ENCODE results near the gene DNAH8.

The DNAH8 gene

GRCh38 chr6:38755874-38756273, 40.8 kb downstream of the DNAH8 start:
- Histone ChIP-seq H3K27me3 (ENCODE audit: control insufficient read depth, low read length) (no peaks in the 10 kb centered on the region), H3K79me2 (ENCODE audit: control insufficient read depth, low read length) (no peaks in the 10 kb centered on the region), H3K27ac (ENCODE audit: low read depth, low read length) (no peak overlapping the region), H3K9me3 (ENCODE audit: control insufficient read depth, insufficient read depth, low read length) (no peaks in the 10 kb centered on the region), H3K4me1 (ENCODE audit: control insufficient read depth, low read length) (no peaks in the 10 kb centered on the region), H3K36me3 (ENCODE audit: control insufficient read depth, low read length) (no peaks in the 10 kb centered on the region), H3K4me2 (ENCODE audit: low read length) (no peak overlapping the region), H3K4me3 (ENCODE audit: low read length) (no peak overlapping the region), H4K20me1 (ENCODE audit: control insufficient read depth, insufficient read depth, low read depth, low read length) (no peaks in the 10 kb centered on the region), H3K9me2 (replicated peaks; ENCODE audit: control insufficient read depth, low read length) (no peaks in the 10 kb centered on the region), H3F3A (ENCODE audit: control insufficient read depth, insufficient read depth) (no peaks in the 10 kb centered on the region)
- TF ChIP-seq CTCF (IDR thresholded peaks at IDR 0.05; ENCODE audit: low read depth, low read length, poor library complexity, severe bottlenecking) (no peak), EZH2phosphoT487 (IDR thresholded peaks at IDR 0.05; ENCODE audit: borderline replicate concordance, low read length) (no peak)

- Histone ChIP-seq H3K9me2 (replicated peaks; ENCODE audit: control insufficient read depth, low read length) (no peaks in the 10 kb centered on the region), H3K4me1 (ENCODE audit: control insufficient read depth, low read length) (no peaks in the 10 kb centered on the region), H3K9me3 (ENCODE audit: control insufficient read depth, insufficient read depth, low read length) (no peaks in the 10 kb centered on the region), H3F3A (ENCODE audit: control insufficient read depth, insufficient read depth) (no peaks in the 10 kb centered on the region), H3K27ac (ENCODE audit: low read depth, low read length) (no peak overlapping the region), H3K79me2 (ENCODE audit: control insufficient read depth, low read length) (no peaks in the 10 kb centered on the region), H3K27me3 (ENCODE audit: control insufficient read depth, low read length) (no peaks in the 10 kb centered on the region), H3K4me2 (ENCODE audit: low read length) (no peak overlapping the region), H3K36me3 (ENCODE audit: control insufficient read depth, low read length) (no peaks in the 10 kb centered on the region), H3K4me3 (ENCODE audit: low read length) (no peak overlapping the region), H4K20me1 (ENCODE audit: control insufficient read depth, insufficient read depth, low read depth, low read length) (no peaks in the 10 kb centered on the region)
- TF ChIP-seq EZH2phosphoT487 (IDR thresholded peaks at IDR 0.05; ENCODE audit: borderline replicate concordance, low read length) (no peak), CTCF (IDR thresholded peaks at IDR 0.05; ENCODE audit: low read depth, low read length, poor library complexity, severe bottlenecking) (no peak)
These were observed 45.0 kb downstream of the DNAH8 start for GRCh38 chr6:38760097-38760496.

- Histone ChIP-seq H3K27ac (ENCODE audit: low read depth, low read length) (no peak overlapping the region), H3K27me3 (ENCODE audit: control insufficient read depth, low read length) (no peaks in the 10 kb centered on the region), H3K79me2 (ENCODE audit: control insufficient read depth, low read length) (no peaks in the 10 kb centered on the region), H3F3A (ENCODE audit: control insufficient read depth, insufficient read depth) (no peaks in the 10 kb centered on the region), H3K36me3 (ENCODE audit: control insufficient read depth, low read length) (no peaks in the 10 kb centered on the region), H4K20me1 (ENCODE audit: control insufficient read depth, insufficient read depth, low read depth, low read length) (no peaks in the 10 kb centered on the region), H3K4me2 (ENCODE audit: low read length) (no peak overlapping the region), H3K4me3 (ENCODE audit: low read length) (no peak overlapping the region), H3K9me3 (ENCODE audit: control insufficient read depth, insufficient read depth, low read length) (no peaks in the 10 kb centered on the region), H3K4me1 (ENCODE audit: control insufficient read depth, low read length) (no peaks in the 10 kb centered on the region), H3K9me2 (replicated peaks; ENCODE audit: control insufficient read depth, low read length) (no peaks in the 10 kb centered on the region)
- TF ChIP-seq CTCF (IDR thresholded peaks at IDR 0.05; ENCODE audit: low read depth, low read length, poor library complexity, severe bottlenecking), result no peak
- TF ChIP-seq EZH2phosphoT487 (IDR thresholded peaks at IDR 0.05; ENCODE audit: borderline replicate concordance, low read length), result no peak
These were observed 47.7 kb downstream of the DNAH8 start for GRCh38 chr6:38762848-38763247.

GRCh38 chr6:38767560-38767959, 52.4 kb downstream of the DNAH8 start:
- Histone ChIP-seq H3K36me3 (ENCODE audit: control insufficient read depth, low read length) (no peaks in the 10 kb centered on the region), H4K20me1 (ENCODE audit: control insufficient read depth, insufficient read depth, low read depth, low read length) (no peaks in the 10 kb centered on the region), H3F3A (ENCODE audit: control insufficient read depth, insufficient read depth) (no peaks in the 10 kb centered on the region), H3K27me3 (ENCODE audit: control insufficient read depth, low read length) (no peaks in the 10 kb centered on the region), H3K9me2 (replicated peaks; ENCODE audit: control insufficient read depth, low read length) (no peaks in the 10 kb centered on the region), H3K79me2 (ENCODE audit: control insufficient read depth, low read length) (no peaks in the 10 kb centered on the region), H3K4me1 (ENCODE audit: control insufficient read depth, low read length) (no peaks in the 10 kb centered on the region), H3K27ac (ENCODE audit: low read depth, low read length) (no peak overlapping the region), H3K4me2 (ENCODE audit: low read length) (no peak overlapping the region), H3K4me3 (ENCODE audit: low read length) (no peak overlapping the region), H3K9me3 (ENCODE audit: control insufficient read depth, insufficient read depth, low read length) (no peaks in the 10 kb centered on the region)
- TF ChIP-seq CTCF (IDR thresholded peaks at IDR 0.05; ENCODE audit: low read depth, low read length, poor library complexity, severe bottlenecking), result no peak
- no peak for TF ChIP-seq EZH2phosphoT487 (IDR thresholded peaks at IDR 0.05; ENCODE audit: borderline replicate concordance, low read length)
